ENCODE results near the gene IGLL5.
"Not testable (repeated sequence)": the region's sequence is repeated elsewhere in the genome, so short reads cannot be mapped to it uniquely, and the experiment has no call there.

The IGLL5 gene

DNA sequence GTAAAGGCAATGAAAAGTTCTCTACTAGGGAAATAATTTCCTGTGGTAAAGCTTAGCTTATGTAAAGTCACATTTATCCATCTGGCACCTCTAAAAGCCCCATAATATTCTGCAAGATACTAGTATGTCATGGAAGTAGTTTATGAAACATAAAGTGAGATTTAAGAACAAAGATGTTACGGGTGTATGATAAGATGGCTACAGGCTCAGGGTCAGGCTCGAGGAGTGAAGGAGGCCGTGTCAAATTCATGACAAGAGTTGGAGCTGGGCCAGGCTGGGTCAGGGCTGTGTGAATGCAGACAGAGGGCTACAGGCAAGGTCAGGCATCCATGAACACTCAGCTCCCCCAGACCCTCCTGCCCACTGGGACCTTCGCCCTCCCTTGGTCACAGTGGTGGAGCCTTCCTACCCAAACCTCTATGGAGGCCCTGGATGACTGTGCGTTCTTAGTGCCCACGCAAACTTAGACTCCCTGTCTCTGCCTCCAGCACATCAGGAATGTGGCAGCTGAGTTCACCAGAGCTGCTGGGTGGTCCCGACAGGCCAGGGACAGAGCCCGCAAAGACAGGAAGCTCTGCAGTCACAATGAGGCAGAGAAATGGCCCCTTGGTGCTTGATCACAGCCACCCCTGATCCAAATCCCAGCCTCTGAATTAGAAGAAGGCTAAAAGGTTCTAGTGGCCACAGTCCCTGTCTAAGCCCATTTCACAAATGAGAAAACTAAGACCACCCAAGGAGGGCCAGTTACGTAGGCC, 14.8 kb downstream of the IGLL5 start:
- no peak for DNase-seq

DNA sequence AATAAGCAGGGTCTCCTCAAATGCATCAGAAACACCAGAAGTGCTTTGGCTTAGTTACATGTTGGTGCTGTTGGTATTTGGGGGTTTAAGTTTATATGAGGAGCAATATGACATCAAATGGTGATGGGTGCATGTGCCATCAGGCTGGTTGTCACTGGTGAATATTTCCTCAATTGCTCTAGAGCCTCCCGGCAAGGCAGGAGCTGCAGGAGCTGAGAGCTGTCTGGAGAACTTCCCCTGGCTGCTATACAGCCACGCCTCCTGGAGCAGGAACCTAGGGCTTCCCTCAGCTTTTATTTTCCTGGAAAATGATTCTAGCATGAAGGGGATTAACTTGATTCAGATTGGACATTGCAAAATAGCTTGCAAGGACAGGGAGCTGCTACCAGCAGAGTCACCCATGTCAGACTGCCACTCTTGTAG, 15.8 kb downstream of the IGLL5 start:
- DNase-seq: no peak

- not testable (repeated sequence) for DNase-seq
Measured at GRCh38 chr22:22903781-22904192, 16.2 kb downstream of the IGLL5 start.

DNA sequence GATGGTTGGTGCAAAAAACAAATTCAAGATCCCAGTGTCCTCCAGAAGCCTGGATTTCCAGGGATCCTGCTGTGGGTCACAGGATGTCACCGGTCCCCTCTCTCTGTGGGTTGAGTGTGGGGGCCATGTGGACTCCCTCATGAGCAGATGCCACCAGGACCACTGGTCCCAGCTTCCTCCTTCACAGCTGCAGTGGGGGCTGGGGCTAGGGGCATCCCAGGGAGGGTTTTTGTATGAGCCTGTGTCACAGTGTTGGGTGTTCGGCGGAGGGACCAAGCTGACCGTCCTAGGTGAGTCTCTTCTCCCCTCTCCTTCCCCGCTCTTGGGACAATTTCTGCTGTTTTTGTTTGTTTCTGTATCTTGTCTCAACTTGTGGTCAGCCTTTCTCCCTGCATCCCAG, 17.1 kb downstream of the IGLL5 start:
- DNase-seq: not testable (repeated sequence)

DNA sequence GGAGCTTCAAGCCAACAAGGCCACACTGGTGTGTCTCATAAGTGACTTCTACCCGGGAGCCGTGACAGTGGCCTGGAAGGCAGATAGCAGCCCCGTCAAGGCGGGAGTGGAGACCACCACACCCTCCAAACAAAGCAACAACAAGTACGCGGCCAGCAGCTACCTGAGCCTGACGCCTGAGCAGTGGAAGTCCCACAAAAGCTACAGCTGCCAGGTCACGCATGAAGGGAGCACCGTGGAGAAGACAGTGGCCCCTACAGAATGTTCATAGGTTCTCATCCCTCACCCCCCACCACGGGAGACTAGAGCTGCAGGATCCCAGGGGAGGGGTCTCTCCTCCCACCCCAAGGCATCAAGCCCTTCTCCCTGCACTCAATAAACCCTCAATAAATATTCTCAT, 18.8 kb downstream of the IGLL5 start:
- DNase-seq: not testable (repeated sequence)

- DNase-seq: no peak
Measured at GRCh38 chr22:22906907-22907550, 19.4 kb downstream of the IGLL5 start.

DNA sequence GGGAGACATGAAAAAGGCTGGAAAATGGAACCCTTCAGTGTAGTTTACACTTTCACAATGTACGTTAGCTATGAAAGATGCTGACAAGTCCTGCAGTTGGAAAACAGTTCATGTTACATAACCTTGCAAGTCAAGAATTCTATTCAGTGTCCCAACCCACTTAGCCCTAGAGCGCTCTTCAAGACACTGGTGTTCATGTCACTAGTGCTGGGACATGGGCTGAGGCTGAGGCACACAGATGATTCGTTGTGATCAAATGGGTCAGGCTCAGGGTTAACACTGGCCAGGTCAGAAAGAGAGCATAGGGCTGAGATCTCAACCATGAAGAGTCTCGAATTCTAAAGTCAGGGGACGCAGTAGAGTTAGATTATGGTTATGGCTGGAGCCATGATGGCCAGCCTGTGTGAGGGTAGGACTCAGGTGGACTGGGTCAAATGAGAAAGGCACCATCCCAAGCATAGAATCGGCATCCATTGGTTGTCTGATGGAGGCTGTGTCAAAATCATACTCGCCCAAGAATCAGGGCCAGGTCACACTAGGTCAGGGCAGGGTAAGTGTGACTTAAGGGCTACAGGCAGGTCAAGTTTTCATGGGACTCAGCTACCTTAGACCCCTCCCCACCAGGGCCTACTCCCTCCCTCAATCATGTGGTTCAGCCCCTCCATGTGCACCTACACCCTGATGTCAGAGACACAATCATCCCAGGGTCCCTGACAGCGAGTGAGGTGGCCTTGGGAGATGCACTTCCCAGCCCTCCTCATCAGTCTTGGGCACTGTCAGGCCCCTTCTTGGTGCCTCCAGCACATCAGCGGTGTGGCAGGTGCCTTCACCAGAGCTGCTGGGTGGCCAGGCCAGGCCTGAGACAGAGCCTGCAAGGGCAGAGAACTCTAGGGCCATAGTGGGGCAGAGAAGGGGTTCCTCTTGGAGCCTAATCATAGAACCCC, 20.2 kb downstream of the IGLL5 start:
- DNase-seq: no peak

GRCh38 chr22:22908495-22908861, 20.9 kb downstream of the IGLL5 start:
- no peak for DNase-seq

DNA sequence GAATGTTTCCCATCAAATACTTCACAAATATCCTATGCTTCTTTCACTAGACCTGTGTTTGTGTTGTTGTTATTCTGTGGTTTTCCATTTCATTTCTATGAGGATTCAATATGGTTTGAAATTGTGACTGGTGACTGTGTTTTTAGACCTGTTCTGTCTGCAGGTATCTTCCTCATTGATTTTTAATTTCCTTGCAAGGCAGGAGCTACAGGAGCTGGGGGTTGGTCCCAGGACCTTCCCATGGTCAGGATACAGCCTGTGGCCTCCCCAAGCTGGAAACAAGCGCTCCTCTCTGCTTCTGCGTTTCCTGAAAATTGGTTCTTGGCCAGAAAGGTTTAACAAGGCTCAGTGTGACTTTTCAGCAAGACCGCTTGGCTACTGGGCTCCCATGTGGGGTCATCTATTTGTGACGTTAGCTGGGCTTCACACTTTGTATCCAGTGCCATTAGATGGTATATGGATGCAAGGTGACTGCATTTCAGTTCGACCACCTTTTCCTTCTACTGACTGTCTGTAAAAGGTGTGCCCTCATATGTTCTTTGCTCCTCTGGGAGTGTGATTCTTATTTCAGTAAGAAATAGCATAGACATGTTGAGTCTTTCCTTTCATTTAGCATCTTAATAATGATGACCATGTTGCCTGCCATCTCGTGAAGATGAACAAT, 21.5 kb downstream of the IGLL5 start:
- no peak for DNase-seq

DNA sequence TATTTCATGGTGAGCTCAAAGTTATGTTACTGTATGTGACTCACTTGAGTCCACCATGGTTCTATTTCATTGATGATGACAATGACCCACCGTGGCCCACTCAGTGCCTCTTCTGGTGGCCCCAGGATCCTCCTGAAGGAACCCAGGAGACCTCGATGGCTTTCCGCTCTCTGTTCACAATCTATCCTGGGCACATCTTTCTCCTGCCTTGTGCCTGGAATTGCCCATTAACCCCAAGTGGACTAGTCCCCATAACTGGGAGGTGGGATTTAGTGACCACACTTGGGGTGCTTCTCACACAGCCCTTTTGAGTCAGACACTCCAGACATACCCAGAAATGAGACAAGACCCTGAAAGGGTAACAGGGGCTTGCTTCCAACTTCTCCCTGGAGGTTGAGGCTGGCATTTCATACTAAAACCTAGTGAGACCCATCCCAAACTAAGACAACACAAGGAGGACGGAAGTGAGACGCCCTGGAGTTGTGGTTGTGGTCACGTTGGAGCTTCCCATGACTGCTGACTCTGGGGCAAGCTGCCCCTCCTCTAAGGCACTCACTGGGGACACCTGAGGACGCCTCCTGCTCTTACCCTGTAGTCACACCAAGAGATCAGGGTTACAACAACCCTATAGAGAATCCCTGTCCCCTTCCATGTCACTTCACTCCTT, 22.1 kb downstream of the IGLL5 start:
- no peak for DNase-seq

GRCh38 chr22:22910272-22911240, 22.9 kb downstream of the IGLL5 start:
- no peak for DNase-seq

DNA sequence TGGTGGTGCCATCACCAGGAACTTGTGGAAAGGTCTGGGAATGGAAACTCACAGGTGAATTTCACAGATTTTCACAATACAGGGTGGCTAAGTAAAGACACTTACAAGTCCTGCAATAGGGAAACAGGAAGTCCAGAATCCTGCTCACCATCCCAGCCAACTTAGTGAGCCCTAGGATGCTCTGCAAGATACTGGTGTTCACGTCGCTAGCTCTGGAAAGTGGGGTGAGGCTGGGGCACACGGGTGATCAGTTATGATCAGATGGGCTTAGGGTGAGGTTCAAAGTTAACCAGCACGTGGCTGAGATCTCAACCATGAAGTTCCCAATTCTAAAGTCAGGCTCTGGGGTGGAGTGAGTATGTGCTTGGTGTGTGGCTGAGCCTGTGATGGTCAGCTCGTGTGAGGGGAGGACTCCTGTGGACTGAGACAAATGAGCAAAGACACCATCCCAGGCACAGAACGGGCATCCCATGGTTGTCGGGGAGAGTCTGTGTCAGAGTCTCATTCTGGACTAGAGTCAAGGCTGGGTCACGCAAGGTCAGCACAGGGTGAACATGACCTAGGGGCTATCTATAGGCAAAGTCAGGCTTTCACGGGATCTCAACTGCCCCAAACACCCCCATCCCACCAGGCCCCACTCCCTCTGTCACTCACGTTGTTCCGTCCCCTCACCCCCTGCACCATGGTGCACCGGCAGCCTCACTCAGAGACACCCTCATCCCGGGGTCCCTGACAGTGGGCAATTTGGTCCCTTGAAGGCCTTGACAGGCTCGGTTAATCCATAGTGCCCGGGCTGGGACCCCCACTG, 23.9 kb downstream of the IGLL5 start:
- DNase-seq: no peak

GRCh38 chr22:22912135-22912987, 24.7 kb downstream of the IGLL5 start:
- DNase-seq: no peak

DNA sequence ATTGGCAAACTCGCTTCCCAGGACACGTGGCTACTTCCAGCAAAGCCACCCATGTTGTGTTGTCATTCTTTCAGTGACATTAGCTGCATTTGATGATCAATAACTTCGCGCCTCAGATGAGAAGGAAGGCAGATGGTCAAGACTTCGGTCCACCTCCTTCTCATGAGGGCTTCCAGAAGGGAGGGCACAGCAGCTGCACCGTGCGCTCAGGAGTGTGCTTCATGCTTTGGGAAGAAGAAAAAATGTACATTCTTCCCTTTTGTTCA, 25.3 kb downstream of the IGLL5 start:
- DNase-seq: no peak

GRCh38 chr22:22913989-22914388, 26.4 kb downstream of the IGLL5 start:
- DNase-seq: no peak

- no peak for DNase-seq
Measured at GRCh38 chr22:22914726-22915669, 27.4 kb downstream of the IGLL5 start.

DNA sequence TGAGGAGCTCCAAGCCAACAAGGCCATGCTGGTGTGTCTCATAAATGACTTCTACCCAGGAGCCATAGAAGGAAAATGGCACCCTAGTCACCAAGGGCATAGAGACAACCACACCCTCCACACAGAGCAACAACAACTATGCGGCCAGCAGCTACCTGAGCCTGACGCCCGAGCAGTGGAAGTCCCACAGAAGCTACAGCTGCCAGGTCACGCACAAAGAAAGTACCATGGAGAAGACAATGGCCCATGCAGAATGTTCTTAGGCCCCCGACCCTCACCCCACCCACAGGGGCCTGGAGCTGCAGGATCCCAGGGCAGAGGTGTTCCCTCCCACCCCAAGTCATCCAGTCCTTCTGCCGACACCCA, 28.0 kb downstream of the IGLL5 start:
- DNase-seq: no peak

DNA sequence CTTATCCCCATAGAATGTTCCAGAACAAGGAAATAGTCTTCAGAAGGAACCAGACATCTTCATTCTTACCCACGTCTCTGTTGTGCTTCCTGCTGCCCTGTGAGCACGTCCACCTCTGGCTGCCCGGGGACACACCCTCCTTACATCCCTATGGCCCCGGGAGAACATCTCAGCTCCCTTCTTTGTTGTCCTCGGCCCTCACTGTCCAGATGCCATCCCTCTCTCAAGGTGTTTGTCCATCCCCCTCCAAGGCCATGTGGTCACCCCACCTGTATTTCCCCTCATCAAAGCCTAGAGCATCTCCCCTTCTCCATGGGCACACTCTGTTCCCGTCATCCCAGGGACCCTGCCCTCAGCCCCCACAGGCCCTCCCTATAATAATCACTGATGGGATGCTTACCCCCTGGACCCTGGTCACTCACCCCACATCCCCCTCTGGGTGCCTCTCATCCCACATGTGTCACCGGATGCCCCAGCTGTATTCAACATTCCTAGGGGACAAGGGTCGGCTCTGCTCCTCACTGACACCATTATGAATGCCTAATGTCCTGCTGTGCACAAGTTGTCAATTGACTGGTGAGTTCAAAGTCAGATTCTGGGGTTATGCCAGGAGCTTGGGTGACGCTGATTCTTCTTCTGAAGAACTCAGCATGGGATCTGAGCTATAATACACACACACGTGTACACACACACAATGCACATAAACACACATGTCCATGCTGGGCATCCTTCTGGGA, 28.8 kb downstream of the IGLL5 start:
- no peak for DNase-seq
